CD14-positive monocyte (primary cell): ENCODE measurements around the gene ELMO2. TPM values are rescaled to one million over a fixed set of nuclear protein-coding genes. Genes with fewer than 3 reads are reported as not detected.

Experiments
- DNase-seq, 3 donors: peaks; one replicate each; pipeline ENCODE4 v3.0.0-alpha.2; 2011 to 2022
- H2AFZ ChIP-seq: 2 replicates; pipeline ENCODE4 v1.6.0; 2012; ENCODE audit warnings: mild to moderate bottlenecking, low read depth, low read length, inconsistent platforms; ENCODE audit not compliant: insufficient read depth, poor library complexity, severe bottlenecking
- H3K27ac ChIP-seq, 2 donors: 1 replicate in 1 of 2; 2 replicates in 1 of 2; pipeline ENCODE4 v1.5.1; 2012 to 2013; ENCODE audit warnings: low read length in 2 of 2, control low read depth in 1 of 2, inconsistent platforms in 1 of 2, low read depth in 1 of 2, mild to moderate bottlenecking in 1 of 2
- H3K27me3 ChIP-seq, 2 donors: one replicate each; pipeline versions ENCODE4 v1.6.0 to v1.6.1; 2011 to 2013; ENCODE audit warnings: low read length in 2 of 2; ENCODE audit not compliant: control insufficient read depth in 2 of 2, insufficient read depth in 2 of 2
- H3K36me3 ChIP-seq, 2 donors: replicated peaks in 1 of 2; 1 replicate in 1 of 2; 2 replicates in 1 of 2; pipeline versions ENCODE4 v1.5.1 to v1.6.1; 2012 to 2013; ENCODE audit warnings: low read length in 2 of 2, control low read depth in 1 of 2, inconsistent platforms in 1 of 2, mild to moderate bottlenecking in 1 of 2; ENCODE audit not compliant: insufficient read depth in 2 of 2, control insufficient read depth in 1 of 2
- H3K4me1 ChIP-seq, 2 donors: 1 replicate in 1 of 2; 2 replicates in 1 of 2; pipeline versions ENCODE4 v1.5.1 to v1.6.1; 2012 to 2013; ENCODE audit warnings: low read length in 2 of 2, control low read depth in 1 of 2, inconsistent platforms in 1 of 2, mild to moderate bottlenecking in 1 of 2, moderate library complexity in 1 of 2; ENCODE audit not compliant: insufficient read depth in 2 of 2, control insufficient read depth in 1 of 2
- H3K4me2 ChIP-seq: replicated peaks from 2 replicates; pipeline ENCODE3; 2012; ENCODE audit warnings: low read length, moderate library complexity, mild to moderate bottlenecking; ENCODE audit not compliant: poor library complexity, severe bottlenecking; ENCODE audit errors: extremely low read depth
- H3K4me3 ChIP-seq, 3 experiments: fragments of 200-600 bp in 1 of 3; sonication (generic) in 1 of 3; replicated peaks in 1 of 3; 1 replicate in 2 of 3; 2 replicates in 1 of 3; pipeline ENCODE4 v1.5.1; 2011 to 2013; ENCODE audit warnings: low read length in 3 of 3, mild to moderate bottlenecking in 3 of 3, control low read depth in 2 of 3, low read depth in 2 of 3, inconsistent platforms in 1 of 3, moderate library complexity in 1 of 3
- H3K79me2 ChIP-seq: 2 replicates; pipeline ENCODE4 v1.6.0; 2012; ENCODE audit warnings: mild to moderate bottlenecking, control low read depth, inconsistent platforms, low read length, moderate library complexity; ENCODE audit not compliant: insufficient read depth
- H3K9ac ChIP-seq: 2 replicates; pipeline ENCODE4 v1.6.0; 2017; ENCODE audit warnings: low read length, mild to moderate bottlenecking; ENCODE audit not compliant: insufficient read depth, poor library complexity, severe bottlenecking
- H3K9me3 ChIP-seq, 2 donors: replicated peaks in 1 of 2; 1 replicate in 1 of 2; 2 replicates in 1 of 2; pipeline versions ENCODE4 v1.5.1 to v1.6.1; 2012 to 2013; ENCODE audit warnings: low read length in 2 of 2, control low read depth in 1 of 2; ENCODE audit not compliant: control insufficient read depth in 1 of 2, insufficient read depth in 1 of 2
- H4K20me1 ChIP-seq: 2 replicates; pipeline ENCODE4 v1.6.0; 2012; ENCODE audit warnings: mild to moderate bottlenecking, low read length, control low read depth, moderate library complexity; ENCODE audit not compliant: insufficient read depth
- H3K27ac Mint-ChIP-seq, 7 donors: one replicate each; pipeline ENCODE4 v1.8.0; 2020; ENCODE audit warnings: mild to moderate bottlenecking in 7 of 7, mixed read lengths in 7 of 7, moderate library complexity in 6 of 7, inconsistent platforms in 2 of 7
- H3K27me3 Mint-ChIP-seq, 3 donors: one replicate each; pipeline ENCODE4 v1.8.0; 2021 to 2022; ENCODE audit warnings: low read depth in 3 of 3, mild to moderate bottlenecking in 3 of 3, mixed read lengths in 3 of 3, moderate library complexity in 3 of 3, inconsistent platforms in 1 of 3
- H3K36me3 Mint-ChIP-seq, 2 donors: one replicate each; pipeline ENCODE4 v1.8.0; 2020; ENCODE audit warnings: mixed read lengths in 2 of 2, inconsistent platforms in 1 of 2, mild to moderate bottlenecking in 1 of 2
- H3K4me1 Mint-ChIP-seq: one replicate; pipeline ENCODE4 v1.8.0; 2020; ENCODE audit warnings: mild to moderate bottlenecking, mixed read lengths
- H3K4me3 Mint-ChIP-seq, 2 donors: one replicate each; pipeline ENCODE4 v1.8.0; 2020; ENCODE audit warnings: mild to moderate bottlenecking in 2 of 2, mixed read lengths in 2 of 2, moderate library complexity in 1 of 2
- H3K9me3 Mint-ChIP-seq, 7 donors: one replicate each; pipeline ENCODE4 v1.8.0; 2020 to 2022; ENCODE audit warnings: mixed read lengths in 7 of 7, mild to moderate bottlenecking in 6 of 7, moderate library complexity in 6 of 7, inconsistent platforms in 2 of 7
- CTCF ChIP-seq: fragments of 200-600 bp; IDR thresholded peaks from one replicate; pipeline ENCODE4 v1.8.0; 2022; ENCODE audit warnings: antibody characterized with exemption, mild to moderate bottlenecking
- WGBS: methylation state at CpG from one replicate; pipeline ENCODE4 v1.1.5; 2013; ENCODE audit warnings: missing lambda C conversion rate; ENCODE audit not compliant: insufficient coverage; 5-methylcytosine and 5-hydroxymethylcytosine counted together
- intact Hi-C, 2 donors: fragments of 100-400 bp; cut with micrococcal nuclease; formaldehyde crosslinking; loops; one replicate each; pipeline versions ENCODE4 v1.15.0 to v1.15.1; 2023
- polyA plus RNA-seq, 3 donors: library from polyadenylated mRNA; depleted of rRNA in 1 of 3; unstranded in 2 of 3; stranded (reverse) in 1 of 3; fragments of 300-500 nt in 2 of 3; fragments of >200 nt in 1 of 3; fragmentation: Illumina TruSeq in 2 of 3; gene quantifications; 1 replicate in 2 of 3; 2 replicates in 1 of 3; pipeline ENCODE4 v1.2.3, GENCODE V29; 2012 to 2021

The ELMO2 gene
- polyA plus RNA-seq, 3 donors = 35.3 to 53.1 (median 42.3) TPM

- H3K9me3 ChIP-seq = no peaks in the 10 kb centered on the region
- H3K79me2 ChIP-seq = peaks cover 85% of the 10 kb centered on the region
- H3K27ac ChIP-seq = peak overlapping the region; percentile 43 to 84
- DNase-seq = no peak
- H3K36me3 ChIP-seq = peaks cover 6% of the 10 kb centered on the region in 2 donors
- H3K4me3 Mint-ChIP-seq = peak overlapping the region in 1 of 2 donors; percentile 51
- peaks cover 76 to 82% of the 10 kb centered on the region in 2 donors for H3K4me1 ChIP-seq
- peaks cover 0 to 3% (median 0%) of the 10 kb centered on the region in 3 donors for H3K27me3 Mint-ChIP-seq
- TF ChIP-seq CTCF = no peak
- no peak overlapping the region for H3K9ac ChIP-seq
- peak overlapping the region in 1 of 3 experiments; percentile 72 for H3K4me3 ChIP-seq
- intact Hi-C loops = no loop called here
- peaks cover 80% of the 10 kb centered on the region for H3K4me1 Mint-ChIP-seq
- WGBS = no CpG with 5 or more reads among the region's 2 CpGs
- peak overlapping the region; percentile 80 for H3K4me2 ChIP-seq
- no peaks in the 10 kb centered on the region for H3K9me3 Mint-ChIP-seq
- peaks cover 41% of the 10 kb centered on the region for H4K20me1 ChIP-seq
- peaks cover 8 to 18% of the 10 kb centered on the region in 2 donors for H3K36me3 Mint-ChIP-seq
- H2AFZ ChIP-seq = no peak overlapping the region
- H3K27ac Mint-ChIP-seq = peak overlapping the region; percentile 60 to 92 (median 89)
- no peaks in the 10 kb centered on the region for H3K27me3 ChIP-seq
These were observed 4.0 kb downstream of the ELMO2 start for GRCh38 chr20:46402331-46402811.

- Histone ChIP-seq H3K27ac (peak overlapping the region; percentile 29 to 84), H3K27me3 (no peaks in the 10 kb centered on the region), H3K4me3 (peak overlapping the region in 1 of 3 experiments; percentile 72), H3K4me1 (peaks cover 77 to 83% of the 10 kb centered on the region in 2 donors), H4K20me1 (peaks cover 46% of the 10 kb centered on the region), H3K4me2 (peak overlapping the region; percentile 80), H3K79me2 (peaks cover 94% of the 10 kb centered on the region), H3K9ac (peak overlapping the region; percentile 5), H3K9me3 (no peaks in the 10 kb centered on the region), H3K36me3 (peaks cover 6 to 11% of the 10 kb centered on the region in 2 donors), H2AFZ (no peak overlapping the region)
- Mint-ChIP-seq H3K4me1 (peaks cover 84% of the 10 kb centered on the region), H3K36me3 (peaks cover 13 to 20% of the 10 kb centered on the region in 2 donors), H3K4me3 (peak overlapping the region in 1 of 2 donors; percentile 75), H3K27me3 (no peaks in the 10 kb centered on the region), H3K27ac (peak overlapping the region; percentile 83 to 94 (median 91)), H3K9me3 (no peaks in the 10 kb centered on the region)
- TF ChIP-seq CTCF = no peak
- intact Hi-C loops = no loop called here
- WGBS = no CpG with 5 or more reads among the region's 2 CpGs
- DNase-seq = no peak
These were observed 4.9 kb downstream of the ELMO2 start for GRCh38 chr20:46401478-46401860.
